GM13976 (cell line): Measurements from ENCODE around the gene RPA1.
"Not testable (repeated sequence)": the region's sequence is repeated elsewhere in the genome, so short reads cannot be mapped to it uniquely, and the experiment has no call there.

ENCODE experiments used
- DNase-seq: peaks from one replicate; pipeline ENCODE4 v3.0.0; 2012; ENCODE audit warnings: low spot score
- CTCF ChIP-seq: IDR thresholded peaks from 2 replicates; pipeline ENCODE4 v1.5.1; 2012; ENCODE audit warnings: borderline replicate concordance, mild to moderate bottlenecking; ENCODE audit not compliant: insufficient read depth; ENCODE audit errors: extremely low read depth, missing control alignments, control extremely low read depth
- in situ Hi-C: fragments of 300-500 bp; cut with MboI; formaldehyde crosslinking; loops from one replicate; pipeline ENCODE4 v1.12.0; 2022; ENCODE audit warnings: low sequenced_read_pairs, mixed read lengths, inconsistent platforms; ENCODE audit not compliant: unreplicated experiment

RPA1 gene

GRCh38 chr17:1800240-1800639, 29.6 kb upstream of the RPA1 start:
- DNase-seq, result no peak
- no peak for TF ChIP-seq CTCF
- in situ Hi-C loops, result no loop called here

- DNase-seq, result no peak
- in situ Hi-C loops, result no loop called here
- no peak for TF ChIP-seq CTCF
These were observed 29.1 kb upstream of the RPA1 start for GRCh38 chr17:1800712-1801111.

GRCh38 chr17:1802429-1802828, 27.4 kb upstream of the RPA1 start:
- TF ChIP-seq CTCF, result no peak
- DNase-seq, result no peak
- in situ Hi-C loops, result no loop called here

- in situ Hi-C loops, result no loop called here
- DNase-seq, result no peak
- TF ChIP-seq CTCF, result no peak
These were observed 26.5 kb upstream of the RPA1 start for GRCh38 chr17:1803280-1803679.

GRCh38 chr17:1807890-1808289, 21.9 kb upstream of the RPA1 start:
- TF ChIP-seq CTCF, result no peak
- in situ Hi-C loops, result no loop called here
- no peak for DNase-seq

- TF ChIP-seq CTCF, result no peak
- no peak for DNase-seq
- in situ Hi-C loops, result no loop called here
These were observed 21.2 kb upstream of the RPA1 start for GRCh38 chr17:1808644-1809043.

- in situ Hi-C loops, DNase-seq: not testable (repeated sequence)
These were observed 20.0 kb upstream of the RPA1 start for GRCh38 chr17:1809815-1810214.
